Pancreas (tissue), 10 donors: ENCODE data around the gene CBFA2T3. TPM values are rescaled to one million over a fixed set of nuclear protein-coding genes. Genes with fewer than 3 reads are reported as not detected.

ENCODE experiments used
- ATAC-seq, 4 donors: fragments of 200-7000 bp; cut with Tn5 transposase; one replicate each; pipeline versions ENCODE4 v1.8.0 to v1.9.1; 2020; ENCODE audit warnings: mild to moderate bottlenecking in 4 of 4, moderate library complexity in 4 of 4
- DNase-seq, 6 donors: peaks; one replicate each; pipeline ENCODE4 v3.0.0-alpha.2; 2020
- FAIRE-seq: peaks from 2 replicates; lab custom pipeline; 2012; peaks lifted over from hg19 to GRCh38; lab: Jason Lieb, UNC
- H3K27ac ChIP-seq, 4 donors: fragments of 200-600 bp; sonication (generic); 1 replicate in 3 of 4; 2 replicates in 1 of 4; pipeline versions ENCODE4 v1.5.0 to v1.8.0; 2020
- H3K27me3 ChIP-seq, 4 donors: fragments of 200-600 bp; one replicate each; pipeline ENCODE4 v1.8.0; 2021
- H3K36me3 ChIP-seq, 3 donors: fragments of 200-600 bp; sonication (generic) in 1 of 3; one replicate each; pipeline versions ENCODE4 v1.5.0 to v1.8.0; 2020 to 2021
- H3K4me1 ChIP-seq, 3 donors: fragments of 200-600 bp; one replicate each; pipeline ENCODE4 v1.8.0; 2021
- H3K4me3 ChIP-seq, 4 donors: fragments of 200-600 bp; sonication (generic) in 2 of 4; one replicate each; pipeline versions ENCODE4 v1.5.0 to v1.8.0; 2020 to 2021
- H3K9me3 ChIP-seq, 4 donors: fragments of 200-600 bp; one replicate each; pipeline ENCODE4 v1.8.0; 2021
- CTCF ChIP-seq, 4 donors: fragments of 200-600 bp; sonication (generic) in 3 of 4; IDR thresholded peaks; one replicate each; pipeline versions ENCODE4 v1.5.0 to v1.8.0; 2021; ENCODE audit warnings: antibody characterized with exemption in 4 of 4
- WGBS, 2 donors: extraction: QIAGEN DNeasy Blood & Tissue Kit; methylation state at CpG; one replicate each; pipeline ENCODE4 v1.1.7; 2013; 5-methylcytosine and 5-hydroxymethylcytosine counted together
- intact Hi-C, 3 donors: fragments of 100-400 bp; cut with DNase I; formaldehyde crosslinking; loops; one replicate each; pipeline versions ENCODE4 v1.11.1 to v1.14.2; 2022
- polyA plus RNA-seq, 2 donors: library from polyadenylated mRNA; stranded (reverse); fragments of 200-250 nt; gene quantifications; one replicate each; pipeline ENCODE4 v1.2.3, GENCODE V29; 2013
- total RNA-seq, 6 donors: library from RNA; stranded (reverse); fragmentation: NEBNext Ultra II Directional in 4 of 6; extraction: Animal tissue kit (Norgen Biotek cat#: 25700) in 4 of 6; gene quantifications; one replicate each; pipeline versions ENCODE4 v1.2.1 to v1.2.4, GENCODE V29; 2021 to 2023
- donor health status: healthy with polysubstance abuse.
- donor health status: DM: no; HTN: no; CAD: no; lungs with moderate emphysema.
- donor health status: DM: no; HTN: no; CAD: no.
- donor health status: control.
- donor health status: control.
- donor health status: Bipolar disorder and iron deficiency.
- donor health status: DM: yes; HTN: yes; CAD: no.
- donor health status: DM: no; HTN: no; CAD: no.
- donor health status: DM: no; HTN: no; CAD: no.
- donor health status: DM: yes; HTN: yes; CAD: no.

The CBFA2T3 gene
- 10 to 100 TPM; 16.7 to 27.0 (median 21.9) TPM for total RNA-seq
- 10 to 100 TPM in 1 of 2 donors, 1 to 10 TPM in 1; 8.7 to 24.6 TPM for polyA plus RNA-seq

- FAIRE-seq (no peak), ATAC-seq (peak in 3 of 4 donors; percentile 47 to 80 (median 77)), DNase-seq (peak in 2 of 6 donors; percentile 55 to 57)
- Histone ChIP-seq H3K4me3 (peak within 1 kb of the TSS in 1 of 4 donors; percentile 17), H3K9me3 (no peaks in the 10 kb centered on the region), H3K36me3 (no peaks in the 10 kb centered on the region), H3K4me1 (no peaks in the 10 kb centered on the region), H3K27ac (no peak within 1 kb of the TSS), H3K27me3 (no peaks in the 10 kb centered on the region)
- no peak for TF ChIP-seq CTCF (IDR thresholded peaks at IDR 0.05)
- intact Hi-C loops = no loop called here
- WGBS, 2 donors = 44 to 58% methylated on average over 28 to 31 of the region's 32 CpGs
Observed at GRCh38 chr16:88977018-88977811, at the start of gene CBFA2T3. CBFA2T3 (minus strand) TSS chr16:88977207; CDS start chr16:88976807, 400 bp downstream.

GRCh38 chr16:89026121-89026612, 49.2 kb upstream of the CBFA2T3 start:
- H3K36me3 ChIP-seq = no peaks in the 10 kb centered on the region
- no peak for TF ChIP-seq CTCF (IDR thresholded peaks at IDR 0.05)
- whole genome bisulfite sequencing, 2 donors = 51 to 61% methylated on average over 5 of the region's 5 CpGs
- DNase-seq (no peak), ATAC-seq (no peak), FAIRE-seq (no peak)
- H3K27ac ChIP-seq = no peak overlapping the region
- H3K4me3 ChIP-seq = no peak overlapping the region
- no peaks in the 10 kb centered on the region for H3K9me3 ChIP-seq
- H3K27me3 ChIP-seq = no peaks in the 10 kb centered on the region
- intact Hi-C loops = no loop called here
- H3K4me1 ChIP-seq = no peaks in the 10 kb centered on the region

- no peak for TF ChIP-seq CTCF (IDR thresholded peaks at IDR 0.05)
- Histone ChIP-seq H3K27me3 (no peaks in the 10 kb centered on the region), H3K4me3 (no peak overlapping the region), H3K36me3 (no peaks in the 10 kb centered on the region), H3K27ac (no peak overlapping the region), H3K9me3 (no peaks in the 10 kb centered on the region), H3K4me1 (no peaks in the 10 kb centered on the region)
- DNase-seq (peak in 1 of 6 donors; percentile 2), FAIRE-seq (no peak), ATAC-seq (no peak)
- 77 to 83% methylated on average over 4 of the region's 4 CpGs for WGBS, 2 donors
- intact Hi-C loops = no loop called here
Observed at GRCh38 chr16:89025636-89026035, 48.6 kb upstream of the CBFA2T3 start.

- no peak for FAIRE-seq
- H3K9me3 ChIP-seq = no peaks in the 10 kb centered on the region
- no peaks in the 10 kb centered on the region for H3K4me1 ChIP-seq
- no peak for TF ChIP-seq CTCF (IDR thresholded peaks at IDR 0.05)
- no peaks in the 10 kb centered on the region for H3K36me3 ChIP-seq
- peak in 3 of 6 donors; percentile 14 to 34 (median 22) for DNase-seq
- intact Hi-C loops = no loop called here
- no peak overlapping the region for H3K4me3 ChIP-seq
- ATAC-seq = no peak
- no peaks in the 10 kb centered on the region for H3K27me3 ChIP-seq
- H3K27ac ChIP-seq = no peak overlapping the region
- 64 to 72% methylated on average over 11 of the region's 11 CpGs for WGBS, 2 donors
Observed at GRCh38 chr16:89024546-89025060, 47.6 kb upstream of the CBFA2T3 start.
